LNCAP (cell line): Measurements from ENCODE around the gene PRELID1.

ENCODE experiments used
- TF ChIP-seq, protein P1 (sequence below): fragments of 450-650 bp; IDR thresholded peaks from 2 replicates; pipeline ENCODE4 v1.5.1; 2017; ENCODE audit warnings: mild to moderate bottlenecking

Gene PRELID1

DNA sequence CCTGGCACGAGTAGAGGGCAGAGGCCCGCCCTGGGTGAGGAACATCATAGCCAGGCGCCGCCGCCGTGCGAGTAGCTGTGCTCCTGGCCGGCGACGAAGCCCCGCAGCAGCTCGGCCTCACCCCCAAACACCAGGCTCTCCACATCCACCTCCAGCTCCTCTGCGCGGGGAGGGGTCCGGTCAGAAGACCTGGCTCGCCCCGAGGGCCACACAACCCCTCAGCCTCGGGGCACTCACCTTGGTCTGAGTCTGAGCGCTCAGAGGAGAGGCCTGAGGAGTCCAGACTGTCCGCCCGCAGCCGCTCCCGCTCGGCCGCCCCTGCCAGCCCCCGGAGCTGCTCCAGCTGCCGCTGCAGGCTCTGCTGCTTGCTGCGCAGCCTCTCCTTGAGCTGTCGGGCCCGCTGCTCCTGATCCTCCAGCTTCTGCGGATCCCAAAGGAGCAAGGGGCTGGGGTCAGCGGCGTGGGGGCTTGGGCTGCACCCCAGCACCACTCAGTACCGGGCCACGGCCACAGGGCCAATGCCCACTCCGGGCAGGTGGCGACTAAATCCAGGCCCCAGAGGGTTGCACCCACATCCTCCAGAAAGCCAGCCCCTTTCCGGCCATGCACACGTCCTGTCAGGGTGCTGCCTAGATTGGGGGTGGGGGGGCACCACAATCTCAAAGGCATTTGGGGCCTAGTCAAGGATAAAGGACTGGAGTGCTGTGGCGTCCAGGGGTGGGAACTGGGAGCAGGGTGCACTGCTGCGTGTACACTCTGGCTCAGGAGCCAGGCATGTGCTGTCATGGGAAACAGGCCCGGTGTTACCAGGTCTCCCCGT, 4.2 kb downstream of the PRELID1 start:
- TF ChIP-seq, protein P1, sequence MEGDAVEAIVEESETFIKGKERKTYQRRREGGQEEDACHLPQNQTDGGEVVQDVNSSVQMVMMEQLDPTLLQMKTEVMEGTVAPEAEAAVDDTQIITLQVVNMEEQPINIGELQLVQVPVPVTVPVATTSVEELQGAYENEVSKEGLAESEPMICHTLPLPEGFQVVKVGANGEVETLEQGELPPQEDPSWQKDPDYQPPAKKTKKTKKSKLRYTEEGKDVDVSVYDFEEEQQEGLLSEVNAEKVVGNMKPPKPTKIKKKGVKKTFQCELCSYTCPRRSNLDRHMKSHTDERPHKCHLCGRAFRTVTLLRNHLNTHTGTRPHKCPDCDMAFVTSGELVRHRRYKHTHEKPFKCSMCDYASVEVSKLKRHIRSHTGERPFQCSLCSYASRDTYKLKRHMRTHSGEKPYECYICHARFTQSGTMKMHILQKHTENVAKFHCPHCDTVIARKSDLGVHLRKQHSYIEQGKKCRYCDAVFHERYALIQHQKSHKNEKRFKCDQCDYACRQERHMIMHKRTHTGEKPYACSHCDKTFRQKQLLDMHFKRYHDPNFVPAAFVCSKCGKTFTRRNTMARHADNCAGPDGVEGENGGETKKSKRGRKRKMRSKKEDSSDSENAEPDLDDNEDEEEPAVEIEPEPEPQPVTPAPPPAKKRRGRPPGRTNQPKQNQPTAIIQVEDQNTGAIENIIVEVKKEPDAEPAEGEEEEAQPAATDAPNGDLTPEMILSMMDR, result no peak

DNA sequence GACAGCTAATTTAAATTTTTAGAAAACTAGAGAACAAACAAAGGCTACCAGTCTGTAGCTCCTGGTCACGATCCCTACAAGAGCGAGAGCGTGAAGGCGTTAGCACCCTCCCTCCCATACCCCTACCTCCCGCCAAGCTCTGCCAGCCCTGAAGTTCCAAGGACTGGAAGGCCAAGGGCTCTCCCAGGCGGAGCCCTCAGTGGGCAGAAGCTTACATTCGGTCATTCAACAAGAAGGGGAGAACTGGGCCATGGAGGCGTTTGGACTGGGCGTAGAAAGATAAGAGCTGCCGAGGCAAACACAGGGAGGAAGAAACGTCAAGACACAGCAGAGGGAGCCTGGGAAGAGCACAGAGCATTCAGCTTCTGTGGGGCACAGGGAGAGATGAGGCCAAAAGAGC, 5.1 kb downstream of the PRELID1 start:
- TF ChIP-seq, protein P1, result no peak

DNA sequence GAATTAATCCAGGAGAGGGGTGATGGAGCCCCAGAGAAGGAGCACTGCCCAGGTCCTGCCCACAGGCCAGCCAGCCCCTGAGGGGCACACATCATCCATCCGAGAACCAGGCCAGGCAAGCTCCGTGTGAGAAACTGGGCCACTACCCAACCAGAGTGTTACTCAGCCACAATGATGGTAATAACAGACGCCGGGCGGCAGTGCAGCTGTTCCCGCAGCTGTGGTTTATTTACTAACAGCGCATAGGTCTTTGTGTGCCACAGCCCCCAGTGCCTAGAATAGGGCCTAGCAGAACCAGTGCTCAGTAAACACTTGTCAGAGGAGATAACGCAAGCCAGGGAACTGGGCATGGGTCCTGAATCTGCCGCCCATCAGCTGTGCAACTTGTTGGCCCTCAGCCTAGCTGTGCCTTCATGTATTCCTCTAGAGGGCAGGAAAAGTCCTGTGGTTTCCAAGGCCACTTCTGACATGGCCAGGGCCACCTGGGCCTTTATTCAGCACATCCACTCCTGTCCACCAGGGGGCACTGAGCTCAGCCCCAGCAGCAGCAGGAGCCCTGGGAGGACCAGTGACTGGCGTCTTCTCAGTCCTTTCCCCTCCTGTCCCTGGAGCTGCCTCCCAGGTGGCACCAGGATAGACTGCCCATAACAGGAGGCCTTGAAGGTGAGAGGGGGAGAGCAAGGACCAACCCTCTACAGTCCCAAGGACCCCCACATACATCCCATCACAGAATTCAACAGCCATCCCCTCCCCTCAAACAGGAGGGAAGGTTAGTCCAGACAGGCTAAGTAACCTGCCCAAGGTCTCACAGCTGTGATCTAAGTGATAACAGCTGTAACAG, 6.0 kb downstream of the PRELID1 start:
- TF ChIP-seq, protein P1, result peak; percentile 91

DNA sequence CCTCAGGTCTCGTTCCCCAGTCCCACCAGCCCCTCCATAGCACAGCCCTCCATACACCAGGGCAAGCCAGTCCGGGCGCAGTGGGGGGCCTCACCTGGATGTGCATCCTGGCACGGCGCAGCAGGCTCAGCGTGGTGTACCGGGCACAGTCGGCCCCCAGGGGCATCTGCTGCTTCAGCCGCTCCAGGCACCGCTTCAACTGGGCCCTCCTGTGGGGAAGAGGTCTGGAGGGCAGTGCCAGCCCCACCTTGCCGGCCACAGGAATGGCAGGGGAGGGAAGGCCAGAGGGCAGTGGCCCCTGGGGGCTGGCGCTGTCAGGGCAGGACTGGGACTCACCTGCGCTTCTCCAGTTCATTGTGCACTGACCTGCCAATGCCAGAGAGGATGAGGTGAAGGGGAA, 6.7 kb downstream of the PRELID1 start:
- TF ChIP-seq, protein P1, result no peak

DNA sequence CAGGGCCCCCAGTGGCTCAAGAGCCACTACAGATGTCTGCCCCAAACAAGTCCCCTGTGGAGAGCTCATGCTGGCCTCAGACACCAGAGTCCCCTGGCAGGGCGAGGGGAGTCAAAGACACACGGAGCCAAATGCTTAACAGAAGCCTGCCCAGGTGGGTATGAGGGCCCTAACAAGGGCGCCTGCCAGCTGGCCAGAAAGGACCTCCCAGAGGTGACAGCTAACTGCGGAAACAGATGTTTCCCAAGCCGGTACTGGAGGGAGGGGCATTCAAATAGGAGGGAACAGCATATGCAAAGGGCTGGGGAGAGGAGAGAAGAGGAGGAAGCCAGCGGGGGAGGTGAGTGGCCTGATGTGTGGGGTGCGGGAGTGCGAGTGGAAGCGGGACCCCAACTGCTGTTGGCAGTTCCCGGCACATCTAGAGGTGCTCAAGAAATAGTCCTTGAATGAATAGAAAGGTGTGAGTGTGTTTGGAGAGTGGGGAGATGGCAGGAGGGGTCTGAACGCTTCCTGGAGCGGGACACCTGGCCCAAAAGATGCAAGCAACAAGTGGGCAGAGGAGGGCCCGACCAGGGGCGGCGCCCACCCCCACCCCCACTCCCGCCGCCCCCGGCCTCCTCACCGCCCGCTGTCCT, 7.3 kb downstream of the PRELID1 start:
- TF ChIP-seq, protein P1, result no peak

DNA sequence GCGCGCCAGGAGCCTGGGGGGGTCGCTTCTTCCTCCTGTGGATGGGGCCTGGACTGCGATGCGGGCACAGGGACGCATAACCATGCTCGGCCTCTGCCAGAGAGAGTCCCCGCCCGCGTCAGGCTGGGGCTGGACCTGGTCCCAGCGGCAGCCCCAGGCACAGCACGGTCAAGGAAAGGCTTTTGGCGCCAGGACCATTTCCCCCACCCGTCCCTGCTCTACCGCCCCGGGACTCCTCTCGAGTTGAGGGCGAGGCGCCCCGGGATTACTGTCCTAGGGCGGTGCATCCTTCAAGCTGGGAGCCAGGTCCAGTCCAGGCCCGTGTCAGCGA, 7.8 kb downstream of the PRELID1 start:
- TF ChIP-seq, protein P1, result no peak

DNA sequence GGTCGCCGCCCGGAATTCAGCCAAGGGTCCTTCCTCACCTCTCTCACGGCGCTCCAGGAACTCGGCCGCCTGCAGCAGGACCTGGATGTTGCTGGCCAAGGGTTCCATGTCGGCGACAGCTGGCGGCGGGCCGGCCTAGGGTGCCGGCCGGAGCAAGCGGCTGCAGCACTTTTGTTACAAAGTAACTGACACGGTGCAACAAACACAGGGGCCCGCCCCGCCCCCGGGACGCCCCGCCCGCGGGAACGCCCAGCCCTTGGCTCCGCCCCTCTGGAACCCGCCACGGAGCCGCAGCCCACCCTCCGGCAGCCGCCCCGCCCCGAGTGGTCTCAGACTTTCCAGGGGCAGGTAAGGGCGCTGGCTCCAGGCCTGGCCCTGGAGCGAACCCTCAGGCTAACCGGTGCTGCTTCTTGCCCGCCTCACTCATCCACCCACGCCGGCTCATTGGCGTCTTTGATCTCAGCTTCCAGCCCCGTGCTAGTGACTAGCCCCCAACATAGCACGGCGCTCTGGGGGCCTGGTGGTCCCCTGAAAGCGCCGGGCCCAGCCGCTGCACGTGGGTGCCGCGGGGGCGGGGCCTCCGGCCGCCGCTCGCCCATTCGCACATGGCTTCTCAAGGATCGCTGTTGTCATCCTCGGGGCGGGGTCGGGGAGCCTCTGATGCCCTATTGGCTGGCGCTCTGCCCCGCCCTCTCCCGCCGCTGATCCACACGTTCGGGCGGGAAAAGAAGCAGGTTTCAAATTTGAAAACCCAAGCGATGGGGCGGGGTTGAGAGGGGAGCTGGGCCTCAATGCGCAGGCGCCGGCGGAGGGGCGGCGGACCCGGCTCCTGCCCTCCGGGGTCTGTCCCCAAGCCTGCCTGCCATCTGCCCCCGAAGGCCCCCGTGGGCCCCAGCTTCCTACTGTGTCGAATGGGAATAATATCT, 8.4 kb downstream of the PRELID1 start, which contains the start of gene MXD3:
TSS of gene MXD3 (minus strand) at position 176 of the 926 bp plus-strand sequence. CDS start at position 108, 68 bp downstream.
- TF ChIP-seq, protein P1, result no peak
